ENCODE data around the gene TNRC6C. TPM values are rescaled to one million over a fixed set of nuclear protein-coding genes. Genes with fewer than 3 reads are reported as not detected.

Gene TNRC6C
- total and polyA plus RNA-seq, 9 of the 15 experiments (the other 6 are each of a cell fraction or from before 2014, with no cell fraction given), result 0.20 to 4.9 (median 2.3) TPM

GRCh38 chr17:78137392-78138203, 179.1 kb downstream of the TNRC6C start (continued):
- TF ChIP-seq CUX1 (CRISPR knock-in tag; IDR thresholded peaks at IDR 0.05), result no peak
- TF ChIP-seq THRAP3 (IDR thresholded peaks at IDR 0.05; ENCODE audit: borderline replicate concordance), result 0 out of 2 replicates have a peak, but pooled peaks have one; percentile 14
- peak; percentile 77; the same call in 1 of the 2 replicates for TF ChIP-seq LCOR (CRISPR knock-in tag; IDR thresholded peaks at IDR 0.05)
- peak; percentile 100 for TF ChIP-seq CHD4 (IDR thresholded peaks at IDR 0.05; ENCODE audit: insufficient read depth, insufficient replicate concordance, low read depth, low read length, poor library complexity, severe bottlenecking)
- no peak for TF ChIP-seq KLF6 (CRISPR knock-in tag; IDR thresholded peaks at IDR 0.05; ENCODE audit: borderline replicate concordance)
- TF ChIP-seq COPS2 (conservative IDR thresholded peaks at IDR 0.05), result no peak
- TF ChIP-seq BRD4 (IDR thresholded peaks at IDR 0.05), result peak; percentile 78; the same call in 1 of the 2 replicates
- TF ChIP-seq ELF1 (tag; IDR thresholded peaks at IDR 0.05), result peak; percentile 52
- TF ChIP-seq SMARCA4 (IDR thresholded peaks at IDR 0.05), result peak; percentile 62; the same call in 1 of the 2 replicates
- peak; percentile 34; the same call in 1 of the 2 replicates for TF ChIP-seq FOXP1 (CRISPR knock-in tag; IDR thresholded peaks at IDR 0.05)
- no peak for TF ChIP-seq ZKSCAN3 (CRISPR knock-in tag; IDR thresholded peaks at IDR 0.05)
- no peak for TF ChIP-seq GATAD2B (IDR thresholded peaks at IDR 0.05; ENCODE audit: borderline replicate concordance)
- peak; percentile 76 to 95 (median 77) for TF ChIP-seq CTCF (IDR thresholded peaks at IDR 0.05 in 2 of 3, conservative IDR thresholded peaks at IDR 0.05 in 1 of 3; ENCODE audit: insufficient read depth in 2 of 3, low read depth in 1 of 3, low read length in 3 of 3)
- TF ChIP-seq PYGO2 (tag; IDR thresholded peaks at IDR 0.05), result no peak
- peak; percentile 98 for TF ChIP-seq CTBP1 (IDR thresholded peaks at IDR 0.05; ENCODE audit: borderline replicate concordance)
- TF ChIP-seq, protein P1, sequence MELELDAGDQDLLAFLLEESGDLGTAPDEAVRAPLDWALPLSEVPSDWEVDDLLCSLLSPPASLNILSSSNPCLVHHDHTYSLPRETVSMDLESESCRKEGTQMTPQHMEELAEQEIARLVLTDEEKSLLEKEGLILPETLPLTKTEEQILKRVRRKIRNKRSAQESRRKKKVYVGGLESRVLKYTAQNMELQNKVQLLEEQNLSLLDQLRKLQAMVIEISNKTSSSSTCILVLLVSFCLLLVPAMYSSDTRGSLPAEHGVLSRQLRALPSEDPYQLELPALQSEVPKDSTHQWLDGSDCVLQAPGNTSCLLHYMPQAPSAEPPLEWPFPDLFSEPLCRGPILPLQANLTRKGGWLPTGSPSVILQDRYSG (tag; conservative IDR thresholded peaks at IDR 0.05; ENCODE audit: low read depth), result peak; percentile 17; the same call in 1 of the 2 replicates
- 0 out of 2 replicates have a peak, but pooled peaks have one; percentile 22 for TF ChIP-seq GABPA (tag; conservative IDR thresholded peaks at IDR 0.05; ENCODE audit: low read depth)
